Measurements from ENCODE around the gene RBM19.
"Not testable (repeated sequence)": the region's sequence is repeated elsewhere in the genome, so short reads cannot be mapped to it uniquely, and the experiment has no call there.

RBM19 gene

GRCh38 chr12:113906411-113907200, 59.5 kb downstream of the RBM19 start:
- no peak for DNase-seq (ENCODE audit: low read depth)
- H3K4me3 ChIP-seq (ENCODE audit: control insufficient read depth, low read depth, low read length): no peak overlapping the region
- TF ChIP-seq, protein P1, sequence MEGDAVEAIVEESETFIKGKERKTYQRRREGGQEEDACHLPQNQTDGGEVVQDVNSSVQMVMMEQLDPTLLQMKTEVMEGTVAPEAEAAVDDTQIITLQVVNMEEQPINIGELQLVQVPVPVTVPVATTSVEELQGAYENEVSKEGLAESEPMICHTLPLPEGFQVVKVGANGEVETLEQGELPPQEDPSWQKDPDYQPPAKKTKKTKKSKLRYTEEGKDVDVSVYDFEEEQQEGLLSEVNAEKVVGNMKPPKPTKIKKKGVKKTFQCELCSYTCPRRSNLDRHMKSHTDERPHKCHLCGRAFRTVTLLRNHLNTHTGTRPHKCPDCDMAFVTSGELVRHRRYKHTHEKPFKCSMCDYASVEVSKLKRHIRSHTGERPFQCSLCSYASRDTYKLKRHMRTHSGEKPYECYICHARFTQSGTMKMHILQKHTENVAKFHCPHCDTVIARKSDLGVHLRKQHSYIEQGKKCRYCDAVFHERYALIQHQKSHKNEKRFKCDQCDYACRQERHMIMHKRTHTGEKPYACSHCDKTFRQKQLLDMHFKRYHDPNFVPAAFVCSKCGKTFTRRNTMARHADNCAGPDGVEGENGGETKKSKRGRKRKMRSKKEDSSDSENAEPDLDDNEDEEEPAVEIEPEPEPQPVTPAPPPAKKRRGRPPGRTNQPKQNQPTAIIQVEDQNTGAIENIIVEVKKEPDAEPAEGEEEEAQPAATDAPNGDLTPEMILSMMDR (IDR thresholded peaks at IDR 0.05; ENCODE audit: control insufficient read depth, insufficient read depth, low read depth, low read length, missing control alignments): no peak

GRCh38 chr12:113905829-113906228, 60.3 kb downstream of the RBM19 start:
- TF ChIP-seq, protein P1 (IDR thresholded peaks at IDR 0.05; ENCODE audit: control insufficient read depth, insufficient read depth, low read depth, low read length, missing control alignments): no peak
- no peak for DNase-seq (ENCODE audit: low read depth)
- no peak overlapping the region for H3K4me3 ChIP-seq (ENCODE audit: control insufficient read depth, low read depth, low read length)

DNA sequence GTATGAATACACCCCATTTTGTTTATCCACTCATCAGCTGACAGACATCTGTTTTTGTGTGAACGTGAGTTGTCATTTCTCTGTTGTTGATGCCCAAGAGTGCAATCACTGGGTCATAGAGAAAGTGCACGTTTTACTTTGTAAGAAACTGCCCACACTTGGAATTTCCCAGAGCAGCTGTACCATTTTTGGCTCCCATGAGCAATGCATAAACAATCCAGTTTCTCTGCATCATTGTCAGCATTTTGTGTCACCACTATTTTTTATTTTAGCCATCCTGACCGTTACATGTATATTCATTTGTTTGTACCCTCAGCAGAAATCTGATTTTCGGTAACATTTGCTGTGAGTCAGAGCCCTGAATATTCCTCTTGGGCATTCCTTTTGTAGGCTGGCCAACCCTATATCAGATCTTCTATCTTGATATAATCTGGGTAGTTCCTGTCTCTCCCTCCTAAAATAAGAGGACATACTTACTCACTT, 62.7 kb downstream of the RBM19 start:
- no peak overlapping the region for H3K4me3 ChIP-seq (ENCODE audit: control insufficient read depth, low read depth, low read length)
- TF ChIP-seq, protein P1 (IDR thresholded peaks at IDR 0.05; ENCODE audit: control insufficient read depth, insufficient read depth, low read depth, low read length, missing control alignments): no peak
- DNase-seq (ENCODE audit: low read depth): peak; percentile 3

DNA sequence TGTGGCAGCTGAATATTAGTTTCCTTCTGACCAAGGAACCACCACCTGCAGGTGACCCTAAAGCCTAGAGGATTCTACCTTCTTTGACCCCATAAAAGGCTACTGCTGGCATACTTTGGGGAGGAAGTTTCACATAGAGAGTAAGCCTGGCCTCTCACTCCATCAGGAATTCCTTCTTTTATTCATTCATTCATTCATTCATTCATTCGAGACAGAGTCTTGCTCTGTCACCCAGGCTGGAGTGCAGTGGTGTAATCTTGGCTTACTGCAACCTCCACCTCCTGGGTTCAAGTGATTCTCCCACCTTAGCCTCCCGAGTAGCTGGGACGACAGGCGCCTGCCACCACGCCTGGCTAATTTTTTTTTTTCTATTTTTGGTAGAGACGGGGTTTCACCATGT, 64.8 kb downstream of the RBM19 start:
- DNase-seq (ENCODE audit: low read depth); H3K4me3 ChIP-seq (ENCODE audit: control insufficient read depth, low read depth, low read length): not testable (repeated sequence)

GRCh38 chr12:113900716-113901115, 65.4 kb downstream of the RBM19 start:
- H3K4me3 ChIP-seq (ENCODE audit: control insufficient read depth, low read depth, low read length): no peak overlapping the region
- DNase-seq (ENCODE audit: low read depth): no peak
- TF ChIP-seq, protein P1 (IDR thresholded peaks at IDR 0.05; ENCODE audit: control insufficient read depth, insufficient read depth, low read depth, low read length, missing control alignments): no peak

- TF ChIP-seq, protein P1 (IDR thresholded peaks at IDR 0.05; ENCODE audit: control insufficient read depth, insufficient read depth, low read depth, low read length, missing control alignments): no peak
- no peak for DNase-seq (ENCODE audit: low read depth)
- H3K4me3 ChIP-seq (ENCODE audit: control insufficient read depth, low read depth, low read length): no peak overlapping the region
These were observed 66.3 kb downstream of the RBM19 start for GRCh38 chr12:113899561-113900471.
